GM19025 (cell line): ENCODE results near the gene RPS13.
"Not testable (repeated sequence)": the region's sequence is repeated elsewhere in the genome, so short reads cannot be mapped to it uniquely, and the experiment has no call there.

Experiments used
- ATAC-seq: cut with Tn5 transposase; IDR thresholded peaks from one replicate; pipeline ENCODE4 v1.9.1; 2021; ENCODE audit warnings: mild to moderate bottlenecking, low read depth, moderate library complexity; ENCODE audit not compliant: unreplicated experiment

The RPS13 gene

GRCh38 chr11:17036666-17037658 is 40.5 kb downstream of the RPS13 start:
- no peak for ATAC-seq

GRCh38 chr11:17034027-17034426 is 43.4 kb downstream of the RPS13 start:
- ATAC-seq = not testable (repeated sequence)

- ATAC-seq = no peak
Observed at GRCh38 chr11:17026487-17027082, 50.9 kb downstream of the RPS13 start.

- ATAC-seq = no peak
Observed at GRCh38 chr11:17024924-17025323, 52.5 kb downstream of the RPS13 start.
